HG02623 (cell line): ENCODE measurements around the gene CAD.

Experiments used
- ATAC-seq: cut with Tn5 transposase; IDR thresholded peaks from one replicate; pipeline ENCODE4 v1.9.1; 2021; ENCODE audit warnings: moderate library complexity; ENCODE audit not compliant: unreplicated experiment

Gene CAD

GRCh38 chr2:27222407-27222806, 5.2 kb downstream of the CAD start:
- ATAC-seq: no peak

GRCh38 chr2:27223416-27223815, 6.2 kb downstream of the CAD start:
- no peak for ATAC-seq

- ATAC-seq: no peak
Observed at GRCh38 chr2:27225526-27225925, 8.4 kb downstream of the CAD start.

- ATAC-seq: no peak
Observed at GRCh38 chr2:27227501-27227900, 10.3 kb downstream of the CAD start.

GRCh38 chr2:27231921-27232320, 14.8 kb downstream of the CAD start:
- ATAC-seq: no peak

GRCh38 chr2:27233341-27233740, 16.2 kb downstream of the CAD start:
- no peak for ATAC-seq

GRCh38 chr2:27236136-27236535, 19.0 kb downstream of the CAD start:
- ATAC-seq: no peak

GRCh38 chr2:27236626-27237025, 19.5 kb downstream of the CAD start:
- ATAC-seq: no peak

- no peak for ATAC-seq
Observed at GRCh38 chr2:27237341-27237945, 20.3 kb downstream of the CAD start.

- no peak for ATAC-seq
Observed at GRCh38 chr2:27238976-27239375, 21.8 kb downstream of the CAD start.

- ATAC-seq: no peak
Observed at GRCh38 chr2:27240406-27240805, 23.2 kb downstream of the CAD start.

GRCh38 chr2:27241761-27242613, 24.8 kb downstream of the CAD start:
- ATAC-seq: no peak

GRCh38 chr2:27242614-27242951, 25.4 kb downstream of the CAD start:
- ATAC-seq: no peak

- no peak for ATAC-seq
Observed at GRCh38 chr2:27243391-27244130, 26.4 kb downstream of the CAD start.

- ATAC-seq: no peak
Observed at GRCh38 chr2:27245116-27245515, 27.9 kb downstream of the CAD start.

- ATAC-seq: no peak
Observed at GRCh38 chr2:27245626-27246025, 28.5 kb downstream of the CAD start.

- no peak for ATAC-seq
Observed at GRCh38 chr2:27247893-27248292, 30.7 kb downstream of the CAD start.

GRCh38 chr2:27249159-27249890, 32.2 kb downstream of the CAD start:
- no peak for ATAC-seq

GRCh38 chr2:27249891-27250651, 32.9 kb downstream of the CAD start:
- no peak for ATAC-seq

GRCh38 chr2:27250652-27251379, 33.6 kb downstream of the CAD start:
- no peak for ATAC-seq
